Heart left ventricle (tissue), 13 donors: Measurements from ENCODE around the gene CASP8.

ENCODE experiments used
- CTCF ChIP-seq, 12 donors: fragments of 200-600 bp; sonication (generic) in 4 of 12; IDR thresholded peaks; one replicate each; pipeline versions ENCODE4 v1.5.0 to v1.8.0; 2018 to 2022; ENCODE audit warnings: antibody characterized with exemption in 12 of 12, mild to moderate bottlenecking in 5 of 12
- POLR2A ChIP-seq, 2 donors: fragments of 450-650 bp; IDR thresholded peaks; one replicate each; pipeline ENCODE4 v1.6.1; 2017; ENCODE audit warnings: antibody characterized with exemption in 2 of 2, mild to moderate bottlenecking in 2 of 2, moderate library complexity in 2 of 2
- donor health status: ischemic (EF 13 %, LVEDD 7.1; RV severe dilation, severe dysfunction).
- donor health status: DM: no; HTN: yes; CAD: no.
- donor health status: DM: no; HTN: no; CAD: no.
- donor health status: ischemic (EF 25% LVEDD 6.9; RV normal size, moderate dysfunction).
- donor health status: ischemic (EF 25% LVEDD 5.7; RV mildly dilated, moderate dysfunction).
- donor health status: ischemic (EF 35%, LVEDD 5.7; RV mildly dilated, moderate dysfunction).
- donor health status: nonischemic (EF 11% LVEDD 7.7; RV severe dilation, severe dysfunction).
- donor health status: DM: yes; HTN: yes; CAD: no.
- donor health status: PGD.
- donor health status: ischemic (EF 29% LVEDD 5.4; RV normal size, mild dysfunction).
- donor health status: nonischemic (EF 23%, LVEDD 6.1; RV moderate dilation, normal function).

- TF ChIP-seq POLR2A (IDR thresholded peaks at IDR 0.05) (no peak), CTCF (IDR thresholded peaks at IDR 0.05) (no peak)
Measured at GRCh38 chr2:201273330-201273983, 13.1 kb downstream of the CASP8 start.
